Ascending aorta (tissue), 2 donors: Measurements from ENCODE around the gene ASB14. TPM values are rescaled to one million over a fixed set of nuclear protein-coding genes. Genes with fewer than 3 reads are reported as not detected.
A peak's percentile ranks its signal among the peaks of the same experiment; 100 is the strongest.

ENCODE experiments used
- DNase-seq, 2 donors: peaks; one replicate each; pipeline ENCODE4 v3.0.0-alpha.2; 2019; ENCODE audit warnings: low spot score in 2 of 2
- H3K27ac ChIP-seq, 2 donors: fragments of 200-600 bp; sonication (generic); one replicate each; pipeline ENCODE4 v1.5.1; 2016 to 2017; ENCODE audit warnings: mild to moderate bottlenecking in 1 of 2
- H3K27me3 ChIP-seq: fragments of 200-600 bp; sonication (generic); one replicate; pipeline ENCODE4 v1.5.1; 2017
- H3K36me3 ChIP-seq, 2 donors: fragments of 200-600 bp; sonication (generic); one replicate each; pipeline ENCODE4 v1.5.1; 2016
- H3K4me1 ChIP-seq, 2 donors: fragments of 200-600 bp; sonication (generic); one replicate each; pipeline ENCODE4 v1.5.1; 2016 to 2017; ENCODE audit warnings: mild to moderate bottlenecking in 1 of 2
- H3K4me3 ChIP-seq, 2 donors: fragments of 200-600 bp; sonication (generic); one replicate each; pipeline ENCODE4 v1.5.1; 2016 to 2017; ENCODE audit warnings: mild to moderate bottlenecking in 1 of 2
- H3K9me3 ChIP-seq, 2 donors: fragments of 200-600 bp; sonication (generic); one replicate each; pipeline ENCODE4 v1.5.1; 2016
- CTCF ChIP-seq, 3 experiments: fragments of 200-600 bp in 2 of 3; fragments of 450-650 bp in 1 of 3; sonication (generic) in 2 of 3; IDR thresholded peaks; one replicate each; pipeline ENCODE4 v1.5.1; 2016 to 2019; ENCODE audit warnings: antibody characterized with exemption in 3 of 3, mild to moderate bottlenecking in 1 of 3, moderate library complexity in 1 of 3
- intact Hi-C: fragments of 100-400 bp; cut with DNase I; formaldehyde crosslinking; loops from one replicate; pipeline ENCODE4 v1.15.1; 2023
- total RNA-seq: library from RNA; depleted of rRNA; stranded (reverse); fragments of >200 nt; gene quantifications from one replicate; pipeline ENCODE4 v1.1.0, GENCODE V29; 2016

Gene ASB14
- total RNA-seq, 1 donor from 2014 or later = not detected

- Histone ChIP-seq H3K9me3 (no peaks in the 10 kb centered on the region), H3K27ac (peak overlapping the region; percentile 76 to 96), H3K4me1 (peaks cover 3 to 14% of the 10 kb centered on the region in 2 donors), H3K27me3 (no peaks in the 10 kb centered on the region), H3K36me3 (no peaks in the 10 kb centered on the region), H3K4me3 (peak overlapping the region; percentile 72 to 97)
- no peak for TF ChIP-seq CTCF (IDR thresholded peaks at IDR 0.05)
- peak in 1 of 2 donors; percentile 72 for DNase-seq
- intact Hi-C loops = loop anchor here (1.0 to 10.0 kb wide), 9 partner anchors 63 to 947 kb away; partner anchors contain the start of genes ARF4, CCDC66, IL17RD and PDE12
Measured at GRCh38 chr3:57227930-57228751, 64.3 kb downstream of the ASB14 start.

- H3K4me3 ChIP-seq = peak within 1 kb of the TSS; percentile 72 to 97
- peak within 1 kb of the TSS; percentile 76 to 96 for H3K27ac ChIP-seq
- intact Hi-C loops = loop anchor here (1.0 to 10.0 kb wide), 8 partner anchors 63 to 947 kb away; partner anchors contain the start of genes ARF4, CCDC66, IL17RD and PDE12
- H3K36me3 ChIP-seq = no peaks in the 10 kb centered on the region
- no peaks in the 10 kb centered on the region for H3K27me3 ChIP-seq
- no peaks in the 10 kb centered on the region for H3K9me3 ChIP-seq
- H3K4me1 ChIP-seq = peaks cover 3 to 14% of the 10 kb centered on the region in 2 donors
- peak; percentile 74 to 95 for DNase-seq
- no peak for TF ChIP-seq CTCF (IDR thresholded peaks at IDR 0.05)
Measured at GRCh38 chr3:57227204-57227929, 65.1 kb downstream of the ASB14 start, which contains the start of gene APPL1. APPL1 (plus strand) TSS chr3:57227729; CDS start chr3:57227884, 155 bp downstream.

- Histone ChIP-seq H3K36me3 (no peaks in the 10 kb centered on the region), H3K9me3 (no peaks in the 10 kb centered on the region), H3K4me1 (peaks cover 3 to 14% of the 10 kb centered on the region in 2 donors), H3K27ac (no peak overlapping the region), H3K4me3 (no peak overlapping the region), H3K27me3 (no peaks in the 10 kb centered on the region)
- intact Hi-C loops = loop anchor here (2.0 to 10.0 kb wide), 7 partner anchors 61 to 949 kb away; partner anchors contain the start of genes CCDC66, IL17RD, PDE12 and TASOR
- no peak for DNase-seq
- no peak for TF ChIP-seq CTCF (IDR thresholded peaks at IDR 0.05)
Measured at GRCh38 chr3:57226176-57226575, 66.3 kb downstream of the ASB14 start.

GRCh38 chr3:57224856-57225255, 67.6 kb downstream of the ASB14 start:
- no peaks in the 10 kb centered on the region for H3K9me3 ChIP-seq
- intact Hi-C loops = loop anchor here (5.0 to 10.0 kb wide), 4 partner anchors 123 to 950 kb away; partner anchors contain the start of genes CCDC66 and TASOR
- H3K27me3 ChIP-seq = no peaks in the 10 kb centered on the region
- H3K36me3 ChIP-seq = no peaks in the 10 kb centered on the region
- TF ChIP-seq CTCF (IDR thresholded peaks at IDR 0.05) = no peak
- H3K4me3 ChIP-seq = no peak overlapping the region
- H3K4me1 ChIP-seq = peaks cover 1 to 8% of the 10 kb centered on the region in 2 donors
- DNase-seq = no peak
- H3K27ac ChIP-seq = no peak overlapping the region

GRCh38 chr3:57221883-57222282, 70.6 kb downstream of the ASB14 start:
- H3K4me1 ChIP-seq = no peaks in the 10 kb centered on the region
- intact Hi-C loops = loop anchor here (10.0 kb wide), 1 partner anchor 953 kb away; no protein-coding TSS in a partner anchor
- no peaks in the 10 kb centered on the region for H3K36me3 ChIP-seq
- H3K27me3 ChIP-seq = no peaks in the 10 kb centered on the region
- H3K4me3 ChIP-seq = no peak overlapping the region
- H3K9me3 ChIP-seq = no peaks in the 10 kb centered on the region
- no peak for DNase-seq
- no peak for TF ChIP-seq CTCF (IDR thresholded peaks at IDR 0.05)
- H3K27ac ChIP-seq = no peak overlapping the region

Other genes starting within 250 kb of the ASB14 start
- not detected for gene SPATA12, start 232.0 kb downstream of the ASB14 start, total RNA-seq
- gene IL17RD, start 127.3 kb downstream of the ASB14 start, total RNA-seq = 3.4 TPM
- not detected for gene HESX1, start 92.7 kb downstream of the ASB14 start, total RNA-seq
- gene APPL1, start 65.0 kb downstream of the ASB14 start, total RNA-seq = 63.1 TPM